Osteocyte (in vitro differentiated cells): ENCODE measurements around the gene CNST. TPM values are rescaled to one million over a fixed set of nuclear protein-coding genes. Genes with fewer than 3 reads are reported as not detected.
"Not testable (repeated sequence)": the region's sequence is repeated elsewhere in the genome, so short reads cannot be mapped to it uniquely, and the experiment has no call there.

Experiments
- DNase-seq: peaks from one replicate; pipeline ENCODE4 v3.0.0; 2021; ENCODE audit warnings: mixed read lengths; ENCODE audit not compliant: unreplicated experiment; ENCODE audit errors: extremely low spot score
- H3K27ac Mint-ChIP-seq: one replicate; pipeline ENCODE4 v1.8.0; 2021; ENCODE audit warnings: mild to moderate bottlenecking, mixed read lengths; ENCODE audit not compliant: unreplicated experiment
- H3K27me3 Mint-ChIP-seq: one replicate; pipeline ENCODE4 v1.8.0; 2021; ENCODE audit warnings: mixed read lengths; ENCODE audit not compliant: unreplicated experiment
- H3K36me3 Mint-ChIP-seq: one replicate; pipeline ENCODE4 v1.8.0; 2021; ENCODE audit warnings: mixed read lengths; ENCODE audit not compliant: unreplicated experiment
- H3K4me1 Mint-ChIP-seq: one replicate; pipeline ENCODE4 v1.8.0; 2021; ENCODE audit warnings: mixed read lengths; ENCODE audit not compliant: unreplicated experiment
- H3K4me3 Mint-ChIP-seq: one replicate; pipeline ENCODE4 v1.8.0; 2021; ENCODE audit warnings: mild to moderate bottlenecking, moderate library complexity, mixed read lengths; ENCODE audit not compliant: unreplicated experiment
- H3K9me3 Mint-ChIP-seq: one replicate; pipeline ENCODE4 v1.8.0; 2021; ENCODE audit warnings: mixed read lengths; ENCODE audit not compliant: unreplicated experiment
- total RNA-seq: library from RNA; stranded (reverse); gene quantifications from 2 replicates; pipeline ENCODE4 v1.2.1, GENCODE V29; 2021
- TF ChIP-seq, protein P1 (sequence below): fragments of 200-600 bp; sonication (generic); IDR thresholded peaks from 2 replicates; pipeline ENCODE4 v1.5.0; 2021; ENCODE audit warnings: antibody characterized with exemption, mild to moderate bottlenecking, moderate library complexity

The CNST gene
- total RNA-seq, 1 donor from 2014 or later, result 26.8 TPM

DNA sequence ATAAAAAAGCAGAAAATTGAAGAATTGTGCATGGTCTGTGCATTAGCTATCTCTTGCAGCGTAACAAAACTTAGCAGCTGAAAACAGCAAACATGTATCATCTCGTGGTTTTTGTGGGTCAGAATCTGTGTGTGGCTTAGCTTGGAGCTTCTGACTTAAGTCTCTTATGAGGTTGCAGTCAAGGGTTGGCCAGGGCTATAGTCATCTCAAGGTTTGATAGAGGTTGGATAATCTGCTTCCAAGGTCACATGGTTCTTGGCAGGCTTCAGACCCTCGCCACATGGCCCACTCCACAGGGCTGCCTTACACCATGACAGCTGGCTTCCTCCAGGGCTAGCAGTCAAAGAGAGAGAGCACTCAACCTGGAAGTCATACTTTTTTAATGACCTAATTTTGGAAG lies 35.9 kb downstream of the CNST start:
- H3K36me3 Mint-ChIP-seq, result peaks cover 17% of the 10 kb centered on the region
- no peak for DNase-seq
- TF ChIP-seq, protein P1, sequence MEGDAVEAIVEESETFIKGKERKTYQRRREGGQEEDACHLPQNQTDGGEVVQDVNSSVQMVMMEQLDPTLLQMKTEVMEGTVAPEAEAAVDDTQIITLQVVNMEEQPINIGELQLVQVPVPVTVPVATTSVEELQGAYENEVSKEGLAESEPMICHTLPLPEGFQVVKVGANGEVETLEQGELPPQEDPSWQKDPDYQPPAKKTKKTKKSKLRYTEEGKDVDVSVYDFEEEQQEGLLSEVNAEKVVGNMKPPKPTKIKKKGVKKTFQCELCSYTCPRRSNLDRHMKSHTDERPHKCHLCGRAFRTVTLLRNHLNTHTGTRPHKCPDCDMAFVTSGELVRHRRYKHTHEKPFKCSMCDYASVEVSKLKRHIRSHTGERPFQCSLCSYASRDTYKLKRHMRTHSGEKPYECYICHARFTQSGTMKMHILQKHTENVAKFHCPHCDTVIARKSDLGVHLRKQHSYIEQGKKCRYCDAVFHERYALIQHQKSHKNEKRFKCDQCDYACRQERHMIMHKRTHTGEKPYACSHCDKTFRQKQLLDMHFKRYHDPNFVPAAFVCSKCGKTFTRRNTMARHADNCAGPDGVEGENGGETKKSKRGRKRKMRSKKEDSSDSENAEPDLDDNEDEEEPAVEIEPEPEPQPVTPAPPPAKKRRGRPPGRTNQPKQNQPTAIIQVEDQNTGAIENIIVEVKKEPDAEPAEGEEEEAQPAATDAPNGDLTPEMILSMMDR, result no peak

DNA sequence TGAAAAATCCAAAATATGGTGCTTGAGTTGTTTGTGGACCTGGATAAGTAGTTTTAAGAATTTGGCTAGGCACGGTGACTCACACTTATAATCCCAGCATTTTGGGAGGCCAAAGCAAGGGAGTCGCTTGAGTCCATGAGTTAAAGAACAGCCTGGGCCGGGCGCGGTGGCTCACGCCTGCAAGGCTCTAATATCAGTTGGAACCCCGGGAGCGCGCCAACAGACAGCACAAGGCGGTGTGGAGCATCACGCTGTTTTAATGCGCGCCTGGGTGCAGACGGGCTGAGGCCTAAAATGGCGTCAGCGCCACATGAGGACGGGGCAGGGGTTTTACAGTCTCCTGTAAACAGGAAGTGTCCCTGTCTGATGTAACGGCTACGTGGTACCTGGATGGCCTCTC lies 39.0 kb downstream of the CNST start:
- H3K4me1 Mint-ChIP-seq, result peaks cover 26% of the 10 kb centered on the region
- DNase-seq, H3K27ac Mint-ChIP-seq, H3K4me3 Mint-ChIP-seq, H3K36me3 Mint-ChIP-seq, H3K27me3 Mint-ChIP-seq, H3K9me3 Mint-ChIP-seq: not testable (repeated sequence)

More for the DNA sequence above, 35.9 kb downstream of the CNST start:
- Mint-ChIP-seq H3K4me1 (peaks cover 7% of the 10 kb centered on the region), H3K9me3 (peaks cover 10% of the 10 kb centered on the region), H3K27me3 (no peaks in the 10 kb centered on the region), H3K27ac (no peak overlapping the region), H3K4me3 (no peak overlapping the region)

DNA sequence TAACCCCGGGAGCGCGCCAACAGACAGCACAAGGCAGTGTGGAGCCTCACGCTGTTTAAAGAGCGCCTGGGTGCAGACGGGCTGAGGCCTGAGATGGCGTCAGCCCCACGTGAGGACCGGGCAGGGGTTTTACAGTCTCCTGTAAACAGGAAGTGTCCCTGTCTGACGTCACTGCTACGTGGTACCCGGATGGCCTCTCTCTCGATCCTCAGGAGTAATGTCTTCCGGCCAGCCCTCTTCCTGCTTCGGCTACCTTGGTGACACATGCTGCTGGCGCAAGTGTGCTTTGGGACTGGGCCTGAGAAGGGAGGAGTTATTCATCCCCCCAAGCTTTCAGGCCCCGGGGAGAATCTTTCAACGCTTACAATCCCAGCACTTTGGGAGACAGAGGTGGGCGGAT lies 41.2 kb downstream of the CNST start:
- DNase-seq, result no peak
- peaks cover 10% of the 10 kb centered on the region for H3K9me3 Mint-ChIP-seq
- no peaks in the 10 kb centered on the region for H3K27me3 Mint-ChIP-seq
- peaks cover 40% of the 10 kb centered on the region for H3K4me1 Mint-ChIP-seq
- peaks cover 8% of the 10 kb centered on the region for H3K36me3 Mint-ChIP-seq
- H3K27ac Mint-ChIP-seq, result no peak overlapping the region
- TF ChIP-seq, protein P1, result no peak
- no peak overlapping the region for H3K4me3 Mint-ChIP-seq

DNA sequence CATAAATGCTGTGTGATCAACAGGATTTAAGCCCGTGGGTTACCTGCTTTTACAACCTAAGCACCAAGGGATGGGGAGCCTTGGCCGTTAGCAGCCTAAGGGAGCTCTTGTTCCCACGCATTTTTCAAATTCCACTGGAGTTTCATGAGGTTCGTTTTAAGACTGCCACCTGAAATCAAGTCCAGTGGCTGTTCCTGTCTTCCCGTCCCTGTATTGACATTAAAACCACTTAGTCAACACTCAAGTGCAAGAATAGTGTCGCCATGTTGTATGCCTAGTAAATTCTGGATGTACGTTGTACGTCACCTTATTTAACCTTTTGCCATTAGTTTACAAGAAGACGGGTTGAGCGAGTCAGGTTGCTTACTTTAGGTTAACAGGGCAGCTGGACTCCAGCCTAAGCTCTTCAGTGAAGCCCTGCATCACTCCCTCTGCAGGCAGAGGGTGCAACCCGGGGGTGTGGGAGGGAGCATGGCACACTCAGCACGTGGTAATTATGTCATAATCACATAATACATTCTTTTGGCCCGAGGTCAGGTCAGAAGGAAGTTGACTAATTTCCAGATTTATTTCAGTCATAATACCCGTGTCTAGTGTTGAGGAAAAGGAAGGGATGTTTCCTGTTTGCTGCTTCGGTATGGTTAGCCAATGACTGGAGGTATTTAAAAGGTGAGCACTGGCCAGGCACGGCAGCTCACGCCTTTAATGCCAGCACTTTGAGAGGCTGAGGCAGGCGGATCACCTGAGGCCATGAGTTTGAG lies 42.5 kb downstream of the CNST start:
- no peak for DNase-seq
- Mint-ChIP-seq H3K9me3 (peaks cover under 1% of the 10 kb centered on the region), H3K4me3 (no peak overlapping the region), H3K27ac (peak overlapping the region; percentile 88), H3K36me3 (no peaks in the 10 kb centered on the region), H3K27me3 (no peaks in the 10 kb centered on the region), H3K4me1 (peaks cover 49% of the 10 kb centered on the region)
- TF ChIP-seq, protein P1, result peak; percentile 39

DNA sequence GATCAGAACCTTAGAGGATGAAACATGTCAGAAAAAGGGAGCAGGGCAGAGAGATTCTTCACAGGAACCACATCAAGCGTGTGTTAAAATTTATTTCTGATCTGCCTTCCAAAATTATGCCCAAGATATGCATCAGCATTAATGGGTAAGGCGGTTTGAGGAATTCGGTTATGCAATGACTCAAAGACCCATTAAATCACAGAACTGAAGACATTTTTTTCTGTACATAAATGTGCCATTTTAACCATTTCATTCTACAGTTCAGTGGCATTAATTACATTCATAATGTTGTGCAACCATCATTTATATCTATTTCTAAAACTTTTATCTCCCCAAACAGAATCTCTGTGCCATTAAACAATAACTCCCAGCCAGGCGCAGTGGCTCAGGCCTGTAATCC lies 43.4 kb downstream of the CNST start:
- TF ChIP-seq, protein P1, result no peak
- Mint-ChIP-seq H3K9me3 (no peaks in the 10 kb centered on the region), H3K4me1 (peaks cover 51% of the 10 kb centered on the region), H3K4me3 (no peak overlapping the region), H3K27ac (peak overlapping the region; percentile 88), H3K27me3 (no peaks in the 10 kb centered on the region), H3K36me3 (peaks cover under 1% of the 10 kb centered on the region)
- DNase-seq, result no peak
